Neutrophil (primary cell): ENCODE measurements around the gene SRP68.

Source experiments
- H3K27ac ChIP-seq: fragments of 200-600 bp; sonication (generic); 2 replicates; pipeline ENCODE4 v1.5.1; 2016; ENCODE audit warnings: mild to moderate bottlenecking, moderate library complexity
- H3K27me3 ChIP-seq: fragments of 200-600 bp; sonication (generic); 2 replicates; pipeline ENCODE4 v1.6.0; 2016; ENCODE audit warnings: mild to moderate bottlenecking
- H3K36me3 ChIP-seq: fragments of 200-600 bp; sonication (generic); 2 replicates; pipeline ENCODE4 v1.5.1; 2017
- H3K4me1 ChIP-seq, 2 experiments: fragments of 200-600 bp in 1 of 2; sonication (generic) in 1 of 2; 1 replicate in 1 of 2; 2 replicates in 1 of 2; pipeline versions ENCODE4 v1.5.1 to v1.6.1; 2013 to 2016; ENCODE audit warnings: low read depth in 1 of 2, low read length in 1 of 2, mild to moderate bottlenecking in 1 of 2, moderate library complexity in 1 of 2; ENCODE audit not compliant: control insufficient read depth in 1 of 2, insufficient read depth in 1 of 2
- H3K4me3 ChIP-seq, 2 experiments: fragments of 200-600 bp in 1 of 2; sonication (generic) in 1 of 2; 1 replicate in 1 of 2; 2 replicates in 1 of 2; pipeline ENCODE4 v1.5.1; 2013 to 2016; ENCODE audit warnings: low read depth in 1 of 2, low read length in 1 of 2, mild to moderate bottlenecking in 1 of 2, moderate library complexity in 1 of 2
- H3K9me3 ChIP-seq: fragments of 200-600 bp; sonication (generic); 2 replicates; pipeline ENCODE4 v1.5.1; 2016
- TF ChIP-seq, protein P1 (sequence below): fragments of 200-600 bp; sonication (generic); IDR thresholded peaks from 2 replicates; pipeline ENCODE4 v1.5.1; 2016; ENCODE audit warnings: antibody characterized with exemption

The SRP68 gene

DNA sequence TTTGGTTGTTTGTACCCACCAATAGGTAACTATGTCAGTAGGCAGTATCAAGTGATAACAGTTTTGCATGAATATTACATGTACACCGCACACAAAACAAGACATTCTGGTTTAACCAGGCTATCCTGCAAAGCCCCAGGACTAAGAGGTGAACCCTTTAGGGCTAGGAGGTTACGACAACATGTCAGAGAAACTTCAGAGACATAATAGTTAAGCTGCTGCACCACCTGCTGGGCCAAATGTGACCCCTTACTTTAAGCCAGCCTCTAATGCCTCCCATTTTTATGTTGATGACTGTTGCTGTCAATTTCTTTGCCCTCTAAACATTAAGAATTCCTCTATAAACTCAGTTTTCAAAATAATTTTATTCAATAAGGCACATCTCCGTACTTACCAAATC, 15.4 kb downstream of the SRP68 start:
- H3K36me3 ChIP-seq, result peaks cover 90% of the 10 kb centered on the region
- H3K27ac ChIP-seq, result no peak overlapping the region
- no peaks in the 10 kb centered on the region for H3K9me3 ChIP-seq
- no peaks in the 10 kb centered on the region for H3K4me1 ChIP-seq
- H3K4me3 ChIP-seq, result no peak overlapping the region
- TF ChIP-seq, protein P1, sequence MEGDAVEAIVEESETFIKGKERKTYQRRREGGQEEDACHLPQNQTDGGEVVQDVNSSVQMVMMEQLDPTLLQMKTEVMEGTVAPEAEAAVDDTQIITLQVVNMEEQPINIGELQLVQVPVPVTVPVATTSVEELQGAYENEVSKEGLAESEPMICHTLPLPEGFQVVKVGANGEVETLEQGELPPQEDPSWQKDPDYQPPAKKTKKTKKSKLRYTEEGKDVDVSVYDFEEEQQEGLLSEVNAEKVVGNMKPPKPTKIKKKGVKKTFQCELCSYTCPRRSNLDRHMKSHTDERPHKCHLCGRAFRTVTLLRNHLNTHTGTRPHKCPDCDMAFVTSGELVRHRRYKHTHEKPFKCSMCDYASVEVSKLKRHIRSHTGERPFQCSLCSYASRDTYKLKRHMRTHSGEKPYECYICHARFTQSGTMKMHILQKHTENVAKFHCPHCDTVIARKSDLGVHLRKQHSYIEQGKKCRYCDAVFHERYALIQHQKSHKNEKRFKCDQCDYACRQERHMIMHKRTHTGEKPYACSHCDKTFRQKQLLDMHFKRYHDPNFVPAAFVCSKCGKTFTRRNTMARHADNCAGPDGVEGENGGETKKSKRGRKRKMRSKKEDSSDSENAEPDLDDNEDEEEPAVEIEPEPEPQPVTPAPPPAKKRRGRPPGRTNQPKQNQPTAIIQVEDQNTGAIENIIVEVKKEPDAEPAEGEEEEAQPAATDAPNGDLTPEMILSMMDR, result no peak
- no peaks in the 10 kb centered on the region for H3K27me3 ChIP-seq

DNA sequence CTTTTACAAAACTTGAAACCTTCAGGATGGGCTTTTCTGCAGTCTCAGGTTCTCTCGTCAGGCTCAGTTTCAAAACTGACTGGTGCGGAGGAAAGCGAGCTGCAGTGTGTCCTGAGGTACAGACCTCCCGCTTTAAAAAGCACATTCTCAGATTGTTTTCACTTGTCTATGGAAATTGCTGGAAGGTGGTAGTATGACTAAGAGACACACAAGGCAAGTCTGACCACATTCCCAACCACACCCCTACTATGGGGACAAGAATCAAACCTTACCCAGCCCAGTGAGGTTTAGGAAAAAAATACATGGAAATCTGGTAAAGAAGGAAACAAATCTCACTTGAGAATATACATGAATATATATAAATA, 18.2 kb downstream of the SRP68 start:
- TF ChIP-seq, protein P1, result no peak
- no peak overlapping the region for H3K4me3 ChIP-seq
- H3K36me3 ChIP-seq, result peaks cover 91% of the 10 kb centered on the region
- no peaks in the 10 kb centered on the region for H3K9me3 ChIP-seq
- no peaks in the 10 kb centered on the region for H3K4me1 ChIP-seq
- no peaks in the 10 kb centered on the region for H3K27me3 ChIP-seq
- H3K27ac ChIP-seq, result no peak overlapping the region

DNA sequence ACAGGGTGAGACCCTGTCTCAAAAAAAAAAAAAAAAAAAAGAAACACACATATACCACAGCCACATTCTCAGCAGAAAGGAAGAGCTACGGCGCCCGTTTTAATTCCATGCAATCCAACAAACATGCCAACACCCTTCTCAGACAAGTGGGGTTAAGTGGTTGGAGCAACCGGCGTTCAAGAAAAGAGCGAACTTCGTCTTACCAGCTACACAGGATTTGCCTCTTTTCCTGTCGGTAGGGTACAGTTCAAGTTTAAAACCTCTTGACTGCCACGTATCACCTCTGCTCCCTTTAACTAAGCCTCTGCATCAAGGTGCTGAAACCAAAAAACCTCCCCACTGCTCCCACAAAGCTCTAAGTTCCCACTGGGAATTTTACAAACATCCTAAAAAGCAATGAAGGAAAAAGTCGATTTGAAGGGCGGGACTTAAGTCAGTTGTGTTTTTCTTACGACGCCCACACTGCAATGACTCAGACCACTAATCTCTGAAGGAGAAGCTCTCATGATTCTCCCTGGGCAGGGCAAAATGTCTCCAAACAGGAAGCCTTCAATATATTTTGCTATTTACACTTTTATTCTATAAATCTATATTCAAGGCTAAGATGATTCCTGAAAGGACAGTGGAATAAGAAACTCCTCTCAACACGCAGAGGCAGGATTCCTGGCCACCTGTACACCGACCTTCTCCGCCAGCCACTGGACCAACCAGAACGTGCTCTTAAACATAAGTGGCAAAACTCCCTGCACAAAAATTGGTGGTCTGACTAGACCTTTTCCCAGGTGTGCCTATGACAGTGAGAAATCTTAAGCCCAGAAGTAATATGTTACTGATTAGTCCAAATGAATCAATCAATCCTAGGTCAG, 18.8 kb downstream of the SRP68 start:
- peaks cover 91% of the 10 kb centered on the region for H3K36me3 ChIP-seq
- H3K27ac ChIP-seq, result no peak overlapping the region
- H3K4me1 ChIP-seq, result no peaks in the 10 kb centered on the region
- no peaks in the 10 kb centered on the region for H3K9me3 ChIP-seq
- no peak overlapping the region for H3K4me3 ChIP-seq
- TF ChIP-seq, protein P1, result no peak
- H3K27me3 ChIP-seq, result no peaks in the 10 kb centered on the region

DNA sequence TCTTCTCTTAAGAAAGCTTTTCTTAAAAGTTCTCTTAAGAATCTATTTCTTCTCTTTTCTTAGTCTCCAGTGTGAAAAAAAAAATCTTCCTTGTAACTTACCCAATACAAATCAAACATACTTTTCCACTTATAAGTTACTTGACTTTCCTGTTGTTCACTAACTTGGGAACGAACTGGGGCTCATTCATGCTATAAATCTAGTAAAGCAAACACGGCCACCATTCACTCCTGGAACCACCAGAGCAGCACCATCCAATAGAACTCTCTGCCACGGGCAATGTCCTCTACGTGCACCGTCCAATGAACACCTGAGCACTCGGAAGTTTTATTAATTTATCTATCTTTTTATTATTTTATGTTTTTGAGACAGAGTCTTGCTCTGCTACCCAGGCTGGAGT, 20.8 kb downstream of the SRP68 start:
- Histone ChIP-seq H3K9me3 (no peaks in the 10 kb centered on the region), H3K27me3 (no peaks in the 10 kb centered on the region), H3K4me1 (no peaks in the 10 kb centered on the region), H3K36me3 (peaks cover 91% of the 10 kb centered on the region), H3K27ac (no peak overlapping the region), H3K4me3 (no peak overlapping the region)
- TF ChIP-seq, protein P1, result no peak

DNA sequence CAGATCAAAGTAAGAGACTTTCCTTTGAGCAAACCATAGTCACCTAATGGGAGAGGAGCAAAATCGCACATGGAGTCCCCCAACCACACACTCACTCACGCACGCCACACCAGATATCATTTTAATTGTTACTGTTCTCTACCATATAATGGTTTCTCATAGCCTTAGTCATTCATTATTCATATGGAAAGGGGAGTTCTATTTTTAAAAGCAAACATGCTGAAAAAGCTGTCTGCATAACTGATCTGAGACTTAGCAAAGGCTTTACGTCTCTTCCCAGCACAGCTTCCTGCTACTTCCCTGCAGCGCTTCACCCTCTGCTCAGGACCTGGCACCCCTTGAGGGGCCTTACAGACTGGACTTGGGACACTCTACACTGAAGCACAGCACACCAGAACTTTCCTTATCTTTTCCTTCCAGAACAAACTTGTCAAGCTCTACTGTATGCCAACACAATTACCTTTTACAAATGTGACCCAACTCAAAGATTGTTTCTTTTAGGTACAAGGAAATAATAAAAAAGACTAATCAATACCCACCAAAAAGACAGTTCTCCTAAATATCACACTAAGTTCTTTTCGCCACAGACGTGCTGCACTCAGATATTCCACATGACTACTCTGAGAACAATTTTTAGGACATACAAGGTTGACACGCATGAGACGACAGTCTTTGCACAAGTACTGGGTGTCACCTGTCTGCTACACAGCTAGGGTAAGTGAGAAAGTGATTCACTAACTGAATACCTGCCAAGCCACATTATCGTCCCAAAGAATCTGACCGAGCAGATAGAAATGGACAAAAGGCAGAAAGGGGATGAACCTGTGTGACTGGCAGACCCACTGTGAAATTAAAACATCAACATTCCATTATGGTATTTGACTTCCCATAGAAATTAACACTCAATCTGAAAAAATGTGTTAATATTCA, 21.5 kb downstream of the SRP68 start:
- peaks cover 90% of the 10 kb centered on the region for H3K36me3 ChIP-seq
- TF ChIP-seq, protein P1, result no peak

More for the DNA sequence above, 21.5 kb downstream of the SRP68 start:
- Histone ChIP-seq H3K9me3 (no peaks in the 10 kb centered on the region), H3K27me3 (no peaks in the 10 kb centered on the region), H3K4me3 (no peak overlapping the region), H3K27ac (no peak overlapping the region), H3K4me1 (no peaks in the 10 kb centered on the region)
